ENCODE results near the gene PRSS33.

Gene PRSS33

DNA sequence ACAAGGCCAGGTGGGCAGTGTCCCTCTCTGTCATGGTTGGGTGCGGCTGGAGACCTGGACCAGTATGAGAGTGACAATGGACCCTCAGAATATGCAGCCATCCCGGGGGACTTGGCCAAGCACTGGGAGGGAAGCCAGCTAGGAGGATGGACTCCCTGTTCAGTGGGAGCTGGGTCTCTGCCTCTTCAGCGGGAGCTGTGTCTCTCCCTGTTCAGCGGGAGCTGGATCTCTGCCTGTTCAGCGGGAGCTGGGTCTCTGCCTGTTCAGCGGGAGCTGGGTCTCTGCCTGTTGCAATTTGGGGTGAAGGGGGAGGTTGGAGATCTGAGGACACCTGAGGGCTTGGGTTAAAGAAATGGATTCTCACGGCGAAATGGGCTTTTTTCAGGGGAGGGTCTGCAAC, 3.8 kb upstream of the PRSS33 start:
- TF ChIP-seq MYC (IDR thresholded peaks at IDR 0.05; ENCODE audit: low read depth, low read length), result no peak
- TF ChIP-seq MAX (IDR thresholded peaks at IDR 0.05; ENCODE audit: low read depth, low read length), result no peak
- no peak for TF ChIP-seq POLR2A (IDR thresholded peaks at IDR 0.05; ENCODE audit: extremely low read depth, insufficient read length)
- TF ChIP-seq CTCF (IDR thresholded peaks at IDR 0.05; ENCODE audit: low read depth, low read length), result no peak
- H3K4me3 ChIP-seq (ENCODE audit: low read depth, low read length), result no peak overlapping the region
- DNase-seq (ENCODE audit: low read depth), result no peak

- TF ChIP-seq CTCF (IDR thresholded peaks at IDR 0.05; ENCODE audit: low read depth, low read length) (no peak), MAX (IDR thresholded peaks at IDR 0.05; ENCODE audit: low read depth, low read length) (no peak), MYC (IDR thresholded peaks at IDR 0.05; ENCODE audit: low read depth, low read length) (no peak), POLR2A (IDR thresholded peaks at IDR 0.05; ENCODE audit: extremely low read depth, insufficient read length) (no peak)
- no peak for DNase-seq (ENCODE audit: low read depth)
- no peak overlapping the region for H3K4me3 ChIP-seq (ENCODE audit: low read depth, low read length)
Observed at GRCh38 chr16:2790631-2791030, 3.3 kb upstream of the PRSS33 start.

- no peak overlapping the region for H3K4me3 ChIP-seq (ENCODE audit: low read depth, low read length)
- no peak for TF ChIP-seq MYC (IDR thresholded peaks at IDR 0.05; ENCODE audit: low read depth, low read length)
- no peak for TF ChIP-seq POLR2A (IDR thresholded peaks at IDR 0.05; ENCODE audit: extremely low read depth, insufficient read length)
- TF ChIP-seq CTCF (IDR thresholded peaks at IDR 0.05; ENCODE audit: low read depth, low read length), result no peak
- no peak for TF ChIP-seq MAX (IDR thresholded peaks at IDR 0.05; ENCODE audit: low read depth, low read length)
- DNase-seq (ENCODE audit: low read depth), result no peak
Observed at GRCh38 chr16:2787961-2788360, 601 bp upstream of the PRSS33 start.

GRCh38 chr16:2786826-2787151, 571 bp downstream of the PRSS33 start:
- DNase-seq (ENCODE audit: low read depth), result no peak
- no peak for TF ChIP-seq CTCF (IDR thresholded peaks at IDR 0.05; ENCODE audit: low read depth, low read length)
- TF ChIP-seq MAX (IDR thresholded peaks at IDR 0.05; ENCODE audit: low read depth, low read length), result no peak
- no peak for TF ChIP-seq POLR2A (IDR thresholded peaks at IDR 0.05; ENCODE audit: extremely low read depth, insufficient read length)
- no peak for TF ChIP-seq MYC (IDR thresholded peaks at IDR 0.05; ENCODE audit: low read depth, low read length)
- no peak overlapping the region for H3K4me3 ChIP-seq (ENCODE audit: low read depth, low read length)

- peak; percentile 36 for DNase-seq (ENCODE audit: low read depth)
- no peak overlapping the region for H3K4me3 ChIP-seq (ENCODE audit: low read depth, low read length)
- TF ChIP-seq POLR2A (IDR thresholded peaks at IDR 0.05; ENCODE audit: extremely low read depth, insufficient read length), result no peak
- no peak for TF ChIP-seq CTCF (IDR thresholded peaks at IDR 0.05; ENCODE audit: low read depth, low read length)
- no peak for TF ChIP-seq MAX (IDR thresholded peaks at IDR 0.05; ENCODE audit: low read depth, low read length)
- no peak for TF ChIP-seq MYC (IDR thresholded peaks at IDR 0.05; ENCODE audit: low read depth, low read length)
Observed at GRCh38 chr16:2786061-2786825, 1.1 kb downstream of the PRSS33 start.

All from NB4 (cell line).